Liver (tissue), 9 donors: ENCODE data around the gene LMAN2. TPM values are rescaled to one million over a fixed set of nuclear protein-coding genes. Genes with fewer than 3 reads are reported as not detected.

Experiments
- DNase-seq: peaks from one replicate; pipeline ENCODE4 v3.0.0-alpha.2; 2017; ENCODE audit warnings: low spot score
- H3K27ac ChIP-seq, 2 donors: one replicate each; pipeline ENCODE4 v1.7.0; 2013; ENCODE audit warnings: inconsistent platforms in 2 of 2, low read length in 2 of 2, control low read depth in 1 of 2, low read depth in 1 of 2, mild to moderate bottlenecking in 1 of 2
- H3K27me3 ChIP-seq, 4 donors: one replicate each; pipeline versions ENCODE4 v1.6.1 to v1.7.0; 2013; ENCODE audit warnings: low read length in 3 of 4, inconsistent platforms in 1 of 4, mild to moderate bottlenecking in 1 of 4, moderate library complexity in 1 of 4; ENCODE audit not compliant: control insufficient read depth in 4 of 4, insufficient read depth in 4 of 4
- H3K36me3 ChIP-seq, 4 donors: one replicate each; pipeline versions ENCODE4 v1.6.1 to v1.7.0; 2013; ENCODE audit warnings: low read length in 3 of 4, mild to moderate bottlenecking in 3 of 4, low read depth in 1 of 4, moderate library complexity in 1 of 4; ENCODE audit not compliant: control insufficient read depth in 4 of 4, insufficient read depth in 3 of 4
- H3K4me1 ChIP-seq, 4 donors: one replicate each; pipeline versions ENCODE4 v1.6.1 to v1.7.0; 2013; ENCODE audit warnings: low read length in 3 of 4, mild to moderate bottlenecking in 3 of 4, moderate library complexity in 1 of 4; ENCODE audit not compliant: control insufficient read depth in 4 of 4, insufficient read depth in 4 of 4
- H3K4me3 ChIP-seq, 3 donors: one replicate each; pipeline versions ENCODE4 v1.6.1 to v1.7.0; 2013; ENCODE audit warnings: low read length in 3 of 3, control low read depth in 1 of 3, low read depth in 1 of 3, mild to moderate bottlenecking in 1 of 3
- H3K9ac ChIP-seq, 2 donors: one replicate each; pipeline ENCODE4 v1.7.0; 2013; ENCODE audit warnings: low read length in 2 of 2, mild to moderate bottlenecking in 2 of 2, moderate library complexity in 2 of 2, control low read depth in 1 of 2, low read depth in 1 of 2
- H3K9me3 ChIP-seq, 4 donors: one replicate each; pipeline versions ENCODE4 v1.6.1 to v1.7.0; 2013; ENCODE audit warnings: low read length in 3 of 4; ENCODE audit not compliant: control insufficient read depth in 4 of 4
- ATF3 ChIP-seq: IDR thresholded peaks from 2 replicates; pipeline ENCODE4 v1.6.1; 2016; ENCODE audit warnings: antibody characterized with exemption
- CTCF ChIP-seq: fragments of 150-350 bp; IDR thresholded peaks from 2 replicates; pipeline ENCODE4 v1.5.1; 2017; ENCODE audit warnings: improper control_type of control experiment, low read depth, low read length; ENCODE audit not compliant: missing input control
- EGR1 ChIP-seq, 2 donors: IDR thresholded peaks; 2 replicates each; pipeline ENCODE4 v1.6.1; 2016 to 2018; ENCODE audit warnings: antibody characterized with exemption in 2 of 2, low read depth in 2 of 2
- FOXA1 ChIP-seq: IDR thresholded peaks from 2 replicates; pipeline ENCODE4 v1.6.1; 2016; ENCODE audit warnings: antibody characterized with exemption
- FOXA2 ChIP-seq: IDR thresholded peaks from 2 replicates; pipeline ENCODE4 v1.6.1; 2016; ENCODE audit warnings: antibody characterized with exemption
- GABPA ChIP-seq, 2 donors: IDR thresholded peaks in 1 of 2; conservative IDR thresholded peaks in 1 of 2; 2 replicates each; pipeline ENCODE4 v1.6.1; 2016; ENCODE audit warnings: antibody characterized with exemption in 2 of 2, mild to moderate bottlenecking in 1 of 2, moderate library complexity in 1 of 2
- HNF4A ChIP-seq, 2 donors: conservative IDR thresholded peaks; 2 replicates each; pipeline ENCODE4 v1.6.1; 2016; ENCODE audit warnings: antibody characterized with exemption in 2 of 2, mild to moderate bottlenecking in 2 of 2
- HNF4G ChIP-seq: IDR thresholded peaks from 2 replicates; pipeline ENCODE4 v1.6.1; 2016; ENCODE audit warnings: antibody characterized with exemption
- JUND ChIP-seq, 2 donors: IDR thresholded peaks; 2 replicates each; pipeline ENCODE4 v1.6.1; 2016; ENCODE audit warnings: antibody characterized with exemption in 2 of 2
- MAX ChIP-seq: IDR thresholded peaks from 2 replicates; pipeline ENCODE4 v1.6.1; 2016; ENCODE audit warnings: antibody characterized with exemption
- NR2F2 ChIP-seq: IDR thresholded peaks from 2 replicates; pipeline ENCODE4 v1.6.1; 2016; ENCODE audit warnings: antibody characterized with exemption
- RAD21 ChIP-seq, 2 donors: IDR thresholded peaks; 2 replicates each; pipeline ENCODE4 v1.6.1; 2016; ENCODE audit warnings: antibody characterized with exemption in 2 of 2, mild to moderate bottlenecking in 2 of 2
- RXRA ChIP-seq, 2 donors: IDR thresholded peaks; 2 replicates each; pipeline ENCODE4 v1.6.1; 2017 to 2018; ENCODE audit warnings: antibody characterized with exemption in 2 of 2, mild to moderate bottlenecking in 1 of 2
- SP1 ChIP-seq: IDR thresholded peaks from 2 replicates; pipeline ENCODE4 v1.6.1; 2018; ENCODE audit warnings: antibody characterized with exemption, mild to moderate bottlenecking
- TAF1 ChIP-seq: conservative IDR thresholded peaks from 2 replicates; pipeline ENCODE4 v1.6.1; 2016; ENCODE audit warnings: antibody characterized with exemption, mild to moderate bottlenecking
- YY1 ChIP-seq: IDR thresholded peaks from 2 replicates; pipeline ENCODE4 v1.6.1; 2016; ENCODE audit warnings: antibody characterized with exemption, mild to moderate bottlenecking
- ZBTB33 ChIP-seq: IDR thresholded peaks from 2 replicates; pipeline ENCODE4 v1.6.1; 2016; ENCODE audit warnings: antibody characterized with exemption
- WGBS: extraction: QIAGEN DNeasy Blood & Tissue Kit; methylation state at CpG from one replicate; pipeline ENCODE4 v1.1.7; 2013; 5-methylcytosine and 5-hydroxymethylcytosine counted together
- polyA plus RNA-seq, 2 donors: library from polyadenylated mRNA; stranded (reverse) in 1 of 2; unstranded in 1 of 2; fragments of 200-250 nt in 1 of 2; fragments of >200 nt in 1 of 2; fragmentation: Nextera tagmentation in 1 of 2; extraction: Ambion mirVana in 1 of 2; gene quantifications; one replicate each; pipeline versions ENCODE4 v1.2.1 to v1.2.3, GENCODE V29; 2013 to 2015
- total RNA-seq, 2 donors: library from RNA; depleted of rRNA; stranded (reverse); fragments of >200 nt; gene quantifications; one replicate each; pipeline ENCODE4 v1.2.3, GENCODE V29; 2014
- donor health status: healthy.
- donor health status: healthy.
- donor health status: healthy.
- donor health status: healthy.
- donor health status: healthy.

LMAN2 gene
- total and polyA plus RNA-seq, 4 donors: 243 to 478 (median 364) TPM

- no peak for TF ChIP-seq MAX
- no peak for TF ChIP-seq HNF4A (conservative IDR thresholded peaks at IDR 0.05)
- TF ChIP-seq FOXA2: no peak
- TF ChIP-seq HNF4G: no peak
- TF ChIP-seq SP1: no peak
- no peak for TF ChIP-seq RXRA (IDR thresholded peaks at IDR 0.05)
- no peak for TF ChIP-seq GABPA (IDR thresholded peaks at IDR 0.05 in 1 of 2, conservative IDR thresholded peaks at IDR 0.05 in 1 of 2)
- no peak for TF ChIP-seq RAD21 (IDR thresholded peaks at IDR 0.05)
- no peak for TF ChIP-seq JUND (IDR thresholded peaks at IDR 0.05)
- TF ChIP-seq TAF1: no peak
- TF ChIP-seq ATF3: no peak
- no peak for TF ChIP-seq YY1
- TF ChIP-seq CTCF: no peak
- TF ChIP-seq EGR1 (IDR thresholded peaks at IDR 0.05; ENCODE audit: low read depth in 2 of 2): no peak
- no peak for TF ChIP-seq FOXA1
- Histone ChIP-seq H3K27ac (no peak overlapping the region), H3K27me3 (no peaks in the 10 kb centered on the region), H3K9ac (no peak overlapping the region), H3K4me1 (peaks cover 0 to 8% (median 0%) of the 10 kb centered on the region in 4 donors), H3K36me3 (peaks cover 33 to 76% (median 46%) of the 10 kb centered on the region in 4 donors), H3K4me3 (no peak overlapping the region), H3K9me3 (no peaks in the 10 kb centered on the region)
- WGBS: 95% methylated on average over 13 of the region's 13 CpGs
- DNase-seq: no peak
Measured at GRCh38 chr5:177332896-177333260, 18.6 kb downstream of the LMAN2 start.

GRCh38 chr5:177332031-177332895, 19.2 kb downstream of the LMAN2 start:
- Histone ChIP-seq H3K36me3 (peaks cover 32 to 73% (median 41%) of the 10 kb centered on the region in 4 donors), H3K4me3 (no peak overlapping the region), H3K4me1 (peaks cover 0 to 8% (median 0%) of the 10 kb centered on the region in 4 donors), H3K27ac (no peak overlapping the region), H3K9ac (no peak overlapping the region), H3K9me3 (no peaks in the 10 kb centered on the region), H3K27me3 (no peaks in the 10 kb centered on the region)
- no peak for DNase-seq
- 89% methylated on average over 35 of the region's 35 CpGs for WGBS
- TF ChIP-seq FOXA2 (no peak), NR2F2 (no peak), TAF1 (no peak), MAX (no peak), GABPA (IDR thresholded peaks at IDR 0.05 in 1 of 2, conservative IDR thresholded peaks at IDR 0.05 in 1 of 2) (no peak), SP1 (no peak), RAD21 (IDR thresholded peaks at IDR 0.05) (no peak), RXRA (IDR thresholded peaks at IDR 0.05) (no peak), YY1 (no peak), ZBTB33 (no peak), CTCF (no peak), EGR1 (IDR thresholded peaks at IDR 0.05; ENCODE audit: low read depth in 2 of 2) (no peak), JUND (IDR thresholded peaks at IDR 0.05) (no peak)
